Measurements from ENCODE around the gene AMN.

DNA sequence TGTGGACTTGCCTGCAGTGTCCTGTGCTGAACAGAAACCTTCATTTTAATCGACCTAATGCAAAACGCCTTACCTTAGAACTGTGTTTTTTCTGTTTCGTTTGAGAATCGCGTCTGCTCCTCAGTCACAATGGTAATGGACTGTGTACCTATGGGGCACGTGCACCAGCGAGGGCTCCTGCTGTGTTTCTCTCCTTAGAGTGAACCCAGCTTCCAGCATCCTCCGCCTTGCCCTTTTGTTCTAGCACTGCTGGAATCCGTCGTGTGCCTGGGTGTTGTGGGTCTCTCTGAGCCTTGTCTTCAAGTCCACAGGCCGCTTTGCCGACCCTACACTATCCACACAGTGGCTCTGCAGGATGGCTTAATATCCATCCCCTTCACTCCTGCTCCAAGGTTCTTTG lies 3.6 kb downstream of the AMN start:
- TF ChIP-seq, protein P1, sequence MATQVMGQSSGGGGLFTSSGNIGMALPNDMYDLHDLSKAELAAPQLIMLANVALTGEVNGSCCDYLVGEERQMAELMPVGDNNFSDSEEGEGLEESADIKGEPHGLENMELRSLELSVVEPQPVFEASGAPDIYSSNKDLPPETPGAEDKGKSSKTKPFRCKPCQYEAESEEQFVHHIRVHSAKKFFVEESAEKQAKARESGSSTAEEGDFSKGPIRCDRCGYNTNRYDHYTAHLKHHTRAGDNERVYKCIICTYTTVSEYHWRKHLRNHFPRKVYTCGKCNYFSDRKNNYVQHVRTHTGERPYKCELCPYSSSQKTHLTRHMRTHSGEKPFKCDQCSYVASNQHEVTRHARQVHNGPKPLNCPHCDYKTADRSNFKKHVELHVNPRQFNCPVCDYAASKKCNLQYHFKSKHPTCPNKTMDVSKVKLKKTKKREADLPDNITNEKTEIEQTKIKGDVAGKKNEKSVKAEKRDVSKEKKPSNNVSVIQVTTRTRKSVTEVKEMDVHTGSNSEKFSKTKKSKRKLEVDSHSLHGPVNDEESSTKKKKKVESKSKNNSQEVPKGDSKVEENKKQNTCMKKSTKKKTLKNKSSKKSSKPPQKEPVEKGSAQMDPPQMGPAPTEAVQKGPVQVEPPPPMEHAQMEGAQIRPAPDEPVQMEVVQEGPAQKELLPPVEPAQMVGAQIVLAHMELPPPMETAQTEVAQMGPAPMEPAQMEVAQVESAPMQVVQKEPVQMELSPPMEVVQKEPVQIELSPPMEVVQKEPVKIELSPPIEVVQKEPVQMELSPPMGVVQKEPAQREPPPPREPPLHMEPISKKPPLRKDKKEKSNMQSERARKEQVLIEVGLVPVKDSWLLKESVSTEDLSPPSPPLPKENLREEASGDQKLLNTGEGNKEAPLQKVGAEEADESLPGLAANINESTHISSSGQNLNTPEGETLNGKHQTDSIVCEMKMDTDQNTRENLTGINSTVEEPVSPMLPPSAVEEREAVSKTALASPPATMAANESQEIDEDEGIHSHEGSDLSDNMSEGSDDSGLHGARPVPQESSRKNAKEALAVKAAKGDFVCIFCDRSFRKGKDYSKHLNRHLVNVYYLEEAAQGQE (IDR thresholded peaks at IDR 0.05), result no peak
- TF ChIP-seq RAD21 (IDR thresholded peaks at IDR 0.05), result no peak
- TF ChIP-seq, protein P2, sequence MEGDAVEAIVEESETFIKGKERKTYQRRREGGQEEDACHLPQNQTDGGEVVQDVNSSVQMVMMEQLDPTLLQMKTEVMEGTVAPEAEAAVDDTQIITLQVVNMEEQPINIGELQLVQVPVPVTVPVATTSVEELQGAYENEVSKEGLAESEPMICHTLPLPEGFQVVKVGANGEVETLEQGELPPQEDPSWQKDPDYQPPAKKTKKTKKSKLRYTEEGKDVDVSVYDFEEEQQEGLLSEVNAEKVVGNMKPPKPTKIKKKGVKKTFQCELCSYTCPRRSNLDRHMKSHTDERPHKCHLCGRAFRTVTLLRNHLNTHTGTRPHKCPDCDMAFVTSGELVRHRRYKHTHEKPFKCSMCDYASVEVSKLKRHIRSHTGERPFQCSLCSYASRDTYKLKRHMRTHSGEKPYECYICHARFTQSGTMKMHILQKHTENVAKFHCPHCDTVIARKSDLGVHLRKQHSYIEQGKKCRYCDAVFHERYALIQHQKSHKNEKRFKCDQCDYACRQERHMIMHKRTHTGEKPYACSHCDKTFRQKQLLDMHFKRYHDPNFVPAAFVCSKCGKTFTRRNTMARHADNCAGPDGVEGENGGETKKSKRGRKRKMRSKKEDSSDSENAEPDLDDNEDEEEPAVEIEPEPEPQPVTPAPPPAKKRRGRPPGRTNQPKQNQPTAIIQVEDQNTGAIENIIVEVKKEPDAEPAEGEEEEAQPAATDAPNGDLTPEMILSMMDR (IDR thresholded peaks at IDR 0.05; ENCODE audit: low read depth, low read length, missing input control), result no peak
- no peak for TF ChIP-seq YY1 (IDR thresholded peaks at IDR 0.05)
- TF ChIP-seq EGR1 (IDR thresholded peaks at IDR 0.05; ENCODE audit: low read depth in 2 of 2), result no peak
- TF ChIP-seq, protein P3, sequence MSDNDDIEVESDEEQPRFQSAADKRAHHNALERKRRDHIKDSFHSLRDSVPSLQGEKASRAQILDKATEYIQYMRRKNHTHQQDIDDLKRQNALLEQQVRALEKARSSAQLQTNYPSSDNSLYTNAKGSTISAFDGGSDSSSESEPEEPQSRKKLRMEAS (IDR thresholded peaks at IDR 0.05), result no peak
- TF ChIP-seq FOXA1 (IDR thresholded peaks at IDR 0.05), result no peak
- TF ChIP-seq JUND (IDR thresholded peaks at IDR 0.05), result no peak
- TF ChIP-seq TAF1 (conservative IDR thresholded peaks at IDR 0.05), result no peak
- TF ChIP-seq, protein P4, sequence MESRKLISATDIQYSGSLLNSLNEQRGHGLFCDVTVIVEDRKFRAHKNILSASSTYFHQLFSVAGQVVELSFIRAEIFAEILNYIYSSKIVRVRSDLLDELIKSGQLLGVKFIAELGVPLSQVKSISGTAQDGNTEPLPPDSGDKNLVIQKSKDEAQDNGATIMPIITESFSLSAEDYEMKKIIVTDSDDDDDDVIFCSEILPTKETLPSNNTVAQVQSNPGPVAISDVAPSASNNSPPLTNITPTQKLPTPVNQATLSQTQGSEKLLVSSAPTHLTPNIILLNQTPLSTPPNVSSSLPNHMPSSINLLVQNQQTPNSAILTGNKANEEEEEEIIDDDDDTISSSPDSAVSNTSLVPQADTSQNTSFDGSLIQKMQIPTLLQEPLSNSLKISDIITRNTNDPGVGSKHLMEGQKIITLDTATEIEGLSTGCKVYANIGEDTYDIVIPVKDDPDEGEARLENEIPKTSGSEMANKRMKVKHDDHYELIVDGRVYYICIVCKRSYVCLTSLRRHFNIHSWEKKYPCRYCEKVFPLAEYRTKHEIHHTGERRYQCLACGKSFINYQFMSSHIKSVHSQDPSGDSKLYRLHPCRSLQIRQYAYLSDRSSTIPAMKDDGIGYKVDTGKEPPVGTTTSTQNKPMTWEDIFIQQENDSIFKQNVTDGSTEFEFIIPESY (IDR thresholded peaks at IDR 0.05), result no peak
- no peak for TF ChIP-seq GABPA (IDR thresholded peaks at IDR 0.05 in 1 of 2, conservative IDR thresholded peaks at IDR 0.05 in 1 of 2)
- TF ChIP-seq HNF4G (IDR thresholded peaks at IDR 0.05), result no peak

Data from liver (tissue), 3 donors.